Fibroblast of skin of right quadriceps (primary cell): Measurements from ENCODE around the gene ALDOA.

Source experiments
- DNase-seq: peaks from one replicate; pipeline ENCODE4 v3.0.0-alpha.2; 2013

The ALDOA gene

DNA sequence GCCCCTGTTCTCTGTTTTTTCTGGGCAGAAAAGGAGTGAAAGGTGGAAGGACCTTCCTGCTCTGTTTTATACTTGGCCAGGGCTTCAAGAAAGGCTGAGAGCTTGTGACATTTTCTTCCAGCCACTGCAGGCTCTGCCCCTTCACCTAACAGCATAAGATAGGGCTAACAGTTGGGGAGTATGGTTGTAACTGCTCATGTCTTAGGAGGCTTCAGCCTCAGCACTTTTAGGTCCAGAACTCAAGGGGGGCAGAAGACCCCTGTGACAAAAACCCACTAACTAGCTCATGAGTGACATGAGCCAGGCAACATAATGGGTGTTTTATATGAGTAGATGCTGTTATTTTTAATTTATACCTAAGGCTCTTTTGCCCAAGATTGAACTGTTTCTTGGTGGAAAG, 4.9 kb downstream of the ALDOA start:
- no peak for DNase-seq

DNA sequence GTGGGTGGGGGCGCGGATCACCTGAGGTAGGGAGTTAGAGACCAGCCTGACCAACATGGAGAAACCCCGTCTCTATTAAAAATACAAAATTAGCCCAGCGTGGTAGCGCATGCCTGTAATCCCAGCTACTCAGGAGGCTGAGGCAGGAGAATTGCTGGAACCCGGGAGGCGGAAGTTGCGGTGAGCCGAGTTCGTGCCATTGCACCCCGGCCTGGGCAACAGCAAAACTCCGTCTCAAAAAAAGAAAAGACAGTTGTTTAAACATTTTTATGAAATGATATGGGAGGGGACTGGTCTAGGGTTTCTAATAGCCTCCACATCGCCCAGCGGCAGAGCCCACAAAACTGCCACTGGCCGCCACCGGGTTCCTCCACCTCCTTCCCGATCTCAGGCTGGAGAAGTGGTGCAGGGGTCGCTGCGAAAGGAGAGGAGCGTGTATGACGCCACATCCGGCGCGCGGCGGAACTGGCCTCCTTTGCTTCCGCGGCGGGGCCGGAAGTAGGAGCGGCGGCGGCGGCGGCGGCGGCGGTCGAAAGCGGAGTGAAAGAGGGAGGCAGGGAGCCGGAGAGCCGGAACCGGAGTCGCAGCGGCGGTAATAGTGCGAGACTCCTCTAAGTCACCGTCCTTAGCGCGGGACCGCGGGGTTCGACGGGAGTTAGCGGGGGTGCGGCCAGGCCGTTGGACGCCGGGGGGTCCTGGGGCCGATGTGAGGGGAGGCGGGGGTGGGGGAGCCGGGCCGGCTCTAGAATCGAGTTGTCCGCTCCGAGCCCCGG, 10.1 kb downstream of the ALDOA start, which contains the start of gene PPP4C:
TSS of gene PPP4C (plus strand) at position 492 of the 773 bp plus-strand sequence. CDS start 384 bp downstream, outside the sequence.
- DNase-seq = peak; percentile 86

DNA sequence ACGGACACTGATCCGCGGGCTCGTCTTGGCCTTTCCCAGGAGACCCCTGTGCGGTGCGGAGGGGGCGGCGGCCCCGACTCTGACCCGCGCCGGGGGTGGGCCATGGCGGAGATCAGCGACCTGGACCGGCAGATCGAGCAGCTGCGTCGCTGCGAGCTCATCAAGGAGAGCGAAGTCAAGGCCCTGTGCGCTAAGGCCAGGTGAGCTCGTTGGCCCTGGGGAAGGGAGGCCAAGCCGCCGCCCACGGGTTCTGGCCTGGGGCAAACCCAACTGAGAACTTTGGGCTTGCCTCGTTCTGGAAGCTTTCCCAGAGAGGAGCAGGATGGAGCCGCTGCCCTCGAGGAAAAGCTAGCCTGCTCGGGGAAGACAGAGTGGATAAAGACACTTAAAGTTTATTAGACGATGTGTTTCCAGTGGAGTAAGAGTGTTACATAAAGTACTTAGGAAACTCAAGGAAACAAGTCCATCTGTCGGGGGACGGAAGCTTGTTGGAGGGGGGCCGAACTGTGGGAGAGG, 10.8 kb downstream of the ALDOA start:
- DNase-seq = no peak

DNA sequence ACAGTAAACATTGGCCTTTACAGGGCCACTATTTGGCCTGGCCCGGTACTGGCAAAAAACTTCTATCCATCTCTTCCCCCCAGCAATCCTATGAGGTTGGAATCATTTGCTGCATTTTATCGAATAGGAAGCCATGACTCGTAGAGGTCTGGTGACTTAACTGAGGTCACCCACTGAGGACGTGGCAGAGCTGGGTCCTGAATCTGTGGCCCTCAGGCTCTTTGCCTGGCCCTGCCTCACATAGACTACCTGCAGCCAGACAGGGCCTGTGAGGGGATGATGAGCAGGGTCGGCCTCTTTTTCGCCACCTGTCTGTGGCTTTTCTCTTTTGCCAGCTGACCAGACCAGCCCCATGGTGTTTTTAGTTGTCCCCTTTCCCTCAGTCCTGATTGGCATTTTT, 12.1 kb downstream of the ALDOA start:
- DNase-seq = no peak

DNA sequence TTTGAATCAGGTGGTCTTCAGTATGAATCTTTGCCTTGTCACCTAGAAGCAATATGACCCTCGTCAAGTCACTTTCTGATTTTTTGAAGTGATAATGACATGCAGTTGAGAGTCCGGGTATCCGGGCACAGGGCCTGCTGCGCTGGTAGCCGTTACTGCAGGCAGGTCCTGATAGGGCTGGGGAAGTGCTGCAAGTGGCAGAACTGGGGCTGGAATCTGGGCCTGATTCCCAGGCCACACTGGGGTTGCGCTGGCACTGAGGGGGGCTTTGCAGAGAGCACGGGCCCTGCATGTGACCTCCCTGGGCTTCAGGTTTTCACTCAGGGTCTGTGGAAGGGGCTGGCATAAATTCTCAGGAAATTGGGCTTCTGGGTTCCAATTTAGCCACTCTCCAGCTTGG, 13.2 kb downstream of the ALDOA start:
- DNase-seq = no peak

DNA sequence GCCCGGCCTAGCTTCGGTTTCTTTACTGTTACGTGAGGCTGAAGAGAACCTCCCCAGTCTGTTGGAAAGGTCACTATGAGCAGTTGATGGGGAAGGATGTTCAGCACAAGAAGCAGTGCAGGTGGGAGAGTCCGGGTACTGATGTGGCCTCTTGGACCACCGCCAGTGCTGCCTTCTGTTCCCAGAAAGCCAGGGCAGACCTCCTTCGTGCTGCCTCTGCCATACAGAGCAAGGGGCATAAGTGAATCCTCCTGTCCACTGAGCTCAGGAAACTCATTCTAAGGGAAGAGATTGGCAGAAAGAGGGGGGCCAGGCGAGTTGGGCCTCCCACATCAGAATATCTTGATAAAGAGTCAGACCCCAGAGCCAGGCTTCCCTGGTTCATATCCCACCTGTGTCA, 13.9 kb downstream of the ALDOA start:
- DNase-seq = no peak

DNA sequence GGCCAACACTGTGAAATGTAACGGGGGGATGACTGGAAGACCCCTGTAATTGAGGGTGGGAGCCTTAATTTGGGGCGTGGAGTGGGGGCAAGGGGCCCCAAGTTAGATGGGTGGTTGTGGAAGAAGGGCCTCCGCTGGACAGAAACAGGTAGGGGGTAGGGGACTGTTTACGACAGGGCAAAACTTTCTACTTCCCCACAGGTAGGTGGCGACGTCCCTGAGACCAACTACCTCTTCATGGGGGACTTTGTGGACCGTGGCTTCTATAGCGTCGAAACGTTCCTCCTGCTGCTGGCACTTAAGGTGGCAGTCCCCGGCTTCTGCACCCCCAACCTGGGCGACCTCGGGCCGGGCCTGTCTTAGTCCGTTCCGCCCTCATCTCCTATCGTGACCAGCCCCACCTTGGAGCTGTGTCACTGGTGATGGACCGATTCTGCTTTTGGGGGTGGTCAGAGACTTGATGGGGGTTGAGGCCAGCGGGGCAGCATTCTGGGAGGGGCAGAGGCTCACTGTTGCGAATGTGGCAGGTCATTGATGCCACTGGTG, 17.1 kb downstream of the ALDOA start:
- DNase-seq = no peak

DNA sequence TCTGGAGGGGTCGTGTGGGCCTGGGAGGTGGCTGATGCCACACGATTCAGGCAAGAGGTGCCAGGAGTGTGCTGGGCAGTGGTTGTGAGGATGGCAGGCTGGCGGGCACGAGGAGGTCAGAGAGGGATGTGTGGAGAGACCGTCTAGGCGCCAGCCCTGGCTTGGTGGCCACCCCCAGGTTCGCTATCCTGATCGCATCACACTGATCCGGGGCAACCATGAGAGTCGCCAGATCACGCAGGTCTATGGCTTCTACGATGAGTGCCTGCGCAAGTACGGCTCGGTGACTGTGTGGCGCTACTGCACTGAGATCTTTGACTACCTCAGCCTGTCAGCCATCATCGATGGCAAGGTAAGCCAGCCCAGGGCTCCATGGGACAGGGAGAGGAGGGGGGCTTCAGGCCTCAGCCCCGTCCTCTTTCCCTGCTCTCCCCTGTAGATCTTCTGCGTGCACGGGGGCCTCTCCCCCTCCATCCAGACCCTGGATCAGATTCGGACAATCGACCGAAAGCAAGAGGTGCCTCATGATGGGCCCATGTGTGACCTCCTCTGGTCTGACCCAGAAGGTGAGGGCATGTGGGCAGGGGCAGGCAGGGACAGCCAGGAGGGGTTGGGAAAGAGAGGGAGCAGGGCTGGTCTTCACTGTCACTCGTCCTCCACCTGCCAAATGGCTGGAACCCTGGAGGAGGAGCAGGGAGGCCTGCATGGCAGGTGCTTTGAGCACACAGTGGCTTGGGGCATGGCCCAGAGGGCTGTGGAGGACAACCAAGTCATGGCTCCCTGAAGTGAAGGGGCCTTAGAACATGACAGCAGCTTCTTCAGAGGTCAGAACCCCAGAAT, 17.9 kb downstream of the ALDOA start:
- no peak for DNase-seq

DNA sequence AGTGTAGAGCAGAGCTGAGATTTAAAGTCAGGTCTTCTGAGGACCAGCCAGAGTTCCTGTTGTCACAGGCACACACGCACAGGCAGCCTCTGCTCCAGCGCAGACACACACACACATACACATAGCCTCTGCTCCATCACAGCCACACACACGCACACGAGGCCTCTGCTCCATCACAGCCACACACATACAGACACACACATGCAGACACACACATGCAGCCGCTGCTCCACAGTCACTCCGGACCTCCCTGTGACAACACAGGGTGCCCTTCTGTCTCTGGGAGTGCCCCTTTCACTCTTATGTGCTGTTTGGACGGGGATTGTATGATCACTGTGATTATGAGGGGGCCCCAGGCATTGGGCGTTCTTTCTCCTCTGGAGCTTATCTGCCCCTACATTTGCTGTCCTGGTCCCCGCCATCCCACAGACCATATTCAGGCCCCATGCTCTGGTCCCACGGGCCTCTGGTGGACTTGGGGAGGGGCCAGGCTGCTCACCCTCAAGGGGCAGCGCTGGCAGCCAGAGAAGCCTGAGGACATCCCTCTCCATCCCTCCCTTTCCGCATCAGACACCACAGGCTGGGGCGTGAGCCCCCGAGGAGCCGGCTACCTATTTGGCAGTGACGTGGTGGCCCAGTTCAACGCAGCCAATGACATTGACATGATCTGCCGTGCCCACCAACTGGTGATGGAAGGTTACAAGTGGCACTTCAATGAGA, 18.7 kb downstream of the ALDOA start:
- DNase-seq = no peak

DNA sequence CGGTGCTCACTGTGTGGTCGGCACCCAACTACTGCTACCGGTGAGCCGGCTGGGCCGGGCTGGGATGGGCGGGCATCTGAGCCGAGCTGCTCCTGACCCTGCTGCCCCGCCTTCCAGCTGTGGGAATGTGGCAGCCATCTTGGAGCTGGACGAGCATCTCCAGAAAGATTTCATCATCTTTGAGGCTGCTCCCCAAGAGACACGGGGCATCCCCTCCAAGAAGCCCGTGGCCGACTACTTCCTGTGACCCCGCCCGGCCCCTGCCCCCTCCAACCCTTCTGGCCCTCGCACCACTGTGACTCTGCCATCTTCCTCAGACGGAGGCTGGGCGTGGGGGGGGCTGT, 19.2 kb downstream of the ALDOA start:
- DNase-seq = no peak

DNA sequence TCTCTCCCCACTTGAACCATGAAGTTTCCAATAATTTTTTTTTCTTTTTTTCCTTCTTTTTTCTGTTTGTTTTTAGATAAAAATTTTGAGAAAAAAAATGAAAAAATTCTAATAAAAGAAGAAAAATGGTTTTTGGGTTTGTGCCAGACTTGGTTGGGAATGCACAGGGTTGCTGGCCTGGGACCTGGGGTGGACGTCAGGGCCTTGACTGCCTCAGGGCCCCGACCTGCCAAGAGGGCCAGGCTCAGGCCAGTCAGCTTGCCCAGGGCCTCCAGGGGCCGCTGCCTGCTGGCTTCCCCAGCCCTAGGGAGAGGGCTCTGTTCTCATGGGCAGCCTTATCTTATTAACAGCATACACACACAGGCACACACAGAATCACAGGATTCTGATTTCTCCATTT, 19.7 kb downstream of the ALDOA start:
- no peak for DNase-seq

DNA sequence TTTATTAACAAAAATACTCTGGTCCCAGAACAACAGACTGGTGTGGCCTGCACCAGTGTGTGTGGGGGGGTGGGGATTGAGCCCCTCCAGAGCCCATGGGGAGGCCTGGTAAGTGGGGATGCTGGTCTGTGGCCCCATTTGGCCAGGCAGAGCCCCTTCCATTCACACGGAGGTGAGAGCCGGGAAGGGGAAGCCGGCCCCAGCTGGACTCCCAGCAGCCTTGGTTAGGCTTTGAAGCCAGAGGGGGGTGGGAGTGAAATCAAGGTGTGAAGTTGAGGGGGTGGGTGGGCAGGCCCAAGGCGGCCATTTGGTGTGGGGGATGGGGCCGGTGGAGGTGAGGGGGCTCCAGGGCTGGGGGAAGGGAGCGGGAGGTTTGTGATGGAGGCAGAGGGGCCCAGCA, 20.3 kb downstream of the ALDOA start:
- DNase-seq = no peak

DNA sequence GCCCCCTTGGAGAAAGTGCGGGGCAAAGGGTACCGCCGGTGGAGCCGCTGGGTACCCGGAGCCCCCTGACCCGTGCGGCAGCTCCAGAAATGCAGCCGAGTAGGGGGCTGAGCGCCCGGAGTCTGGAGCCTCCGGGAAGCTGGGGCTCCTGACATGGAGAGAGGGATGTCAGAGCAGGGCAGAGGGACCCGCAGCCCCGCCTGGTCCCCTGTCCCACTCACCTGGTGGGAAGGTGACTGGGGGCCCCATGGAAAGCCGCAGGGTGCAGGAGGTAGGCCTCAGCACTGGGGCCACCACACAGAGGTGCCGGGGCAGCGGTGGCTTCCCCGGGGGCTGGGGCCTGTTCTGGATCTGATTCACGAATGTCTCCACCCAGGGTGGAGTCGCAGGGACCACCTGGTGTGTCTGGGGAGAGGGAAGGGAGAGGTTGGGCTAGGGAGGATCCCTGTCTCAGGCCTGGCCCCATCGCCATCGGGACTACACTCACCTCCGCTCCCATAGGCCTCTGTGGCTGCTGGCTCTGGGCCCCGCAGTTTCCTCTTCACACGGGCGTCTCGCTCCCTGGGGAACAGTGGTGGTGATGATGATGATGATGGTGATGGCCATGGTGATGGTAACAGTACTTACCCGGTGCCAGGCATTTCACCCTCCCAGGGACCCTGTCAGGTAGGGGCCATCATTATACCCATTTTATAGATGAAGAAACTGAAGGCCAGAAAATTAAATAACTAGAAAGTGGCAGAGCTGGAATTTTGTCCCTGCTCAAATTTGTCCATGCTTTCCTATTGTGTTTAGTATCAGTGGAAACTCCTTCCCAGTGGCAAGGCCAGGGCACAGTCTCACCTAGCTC, 21.0 kb downstream of the ALDOA start:
- DNase-seq = no peak

DNA sequence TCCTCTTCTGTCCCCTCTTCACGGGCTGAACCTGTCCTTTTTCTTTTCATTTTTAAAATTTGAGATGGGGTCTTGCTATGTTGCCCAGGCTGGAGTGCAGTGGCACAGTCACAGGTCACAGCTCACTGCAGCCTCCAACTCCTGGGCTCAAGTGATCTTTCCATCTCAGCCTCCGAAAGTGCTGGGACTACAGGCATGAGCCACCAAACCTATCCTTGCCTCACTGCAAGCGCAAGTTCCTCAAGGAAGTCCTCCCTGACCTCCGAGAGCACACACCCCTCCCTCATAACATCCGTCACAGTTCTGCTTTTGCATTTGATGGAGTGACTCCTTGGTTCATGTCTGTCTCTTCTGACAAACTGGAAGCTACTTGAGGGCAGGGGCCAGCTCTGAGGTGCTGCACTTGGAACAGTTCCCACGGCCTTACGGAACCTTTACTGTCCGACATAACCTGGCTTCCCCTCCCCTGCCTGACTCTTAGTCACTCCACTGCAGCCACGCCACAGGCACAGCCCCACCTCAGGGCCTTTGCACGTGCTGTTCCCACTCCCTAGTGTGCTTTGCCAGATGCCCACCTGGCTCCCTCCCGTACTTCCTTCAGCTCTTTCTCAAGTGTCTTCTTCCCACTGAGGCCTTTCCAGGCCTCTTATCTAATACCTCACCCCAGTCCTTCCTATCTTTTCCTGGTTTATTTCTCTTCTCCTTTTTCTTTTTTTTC, 21.8 kb downstream of the ALDOA start:
- DNase-seq = no peak

DNA sequence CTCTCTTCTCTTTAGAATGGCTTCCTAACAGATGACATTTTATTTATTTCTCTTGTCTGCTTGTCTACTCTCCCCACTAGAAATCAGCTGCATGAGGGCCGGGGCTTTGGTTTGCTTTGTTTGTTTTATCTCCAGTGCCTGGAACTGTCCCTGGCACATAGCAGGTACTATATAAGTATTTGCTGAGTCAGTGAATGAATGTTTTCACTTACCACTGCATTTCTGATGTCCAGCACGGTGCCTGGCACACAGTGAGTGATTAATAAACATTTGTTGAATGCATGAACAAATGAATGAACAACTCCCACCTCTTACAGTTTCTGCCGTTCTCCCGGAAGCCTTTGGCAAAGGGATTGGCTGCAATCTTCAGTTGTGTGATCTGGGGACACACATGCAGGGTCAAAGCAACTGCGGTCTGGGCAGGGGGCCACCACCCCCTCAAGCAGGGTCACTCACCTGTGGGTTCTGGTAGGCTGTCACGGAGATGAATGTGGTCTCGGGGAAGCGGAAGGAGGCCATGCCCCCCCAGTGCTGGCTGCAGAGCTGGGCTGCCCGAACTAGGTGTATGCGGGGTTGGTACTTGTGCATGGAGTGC, 22.8 kb downstream of the ALDOA start:
- no peak for DNase-seq

DNA sequence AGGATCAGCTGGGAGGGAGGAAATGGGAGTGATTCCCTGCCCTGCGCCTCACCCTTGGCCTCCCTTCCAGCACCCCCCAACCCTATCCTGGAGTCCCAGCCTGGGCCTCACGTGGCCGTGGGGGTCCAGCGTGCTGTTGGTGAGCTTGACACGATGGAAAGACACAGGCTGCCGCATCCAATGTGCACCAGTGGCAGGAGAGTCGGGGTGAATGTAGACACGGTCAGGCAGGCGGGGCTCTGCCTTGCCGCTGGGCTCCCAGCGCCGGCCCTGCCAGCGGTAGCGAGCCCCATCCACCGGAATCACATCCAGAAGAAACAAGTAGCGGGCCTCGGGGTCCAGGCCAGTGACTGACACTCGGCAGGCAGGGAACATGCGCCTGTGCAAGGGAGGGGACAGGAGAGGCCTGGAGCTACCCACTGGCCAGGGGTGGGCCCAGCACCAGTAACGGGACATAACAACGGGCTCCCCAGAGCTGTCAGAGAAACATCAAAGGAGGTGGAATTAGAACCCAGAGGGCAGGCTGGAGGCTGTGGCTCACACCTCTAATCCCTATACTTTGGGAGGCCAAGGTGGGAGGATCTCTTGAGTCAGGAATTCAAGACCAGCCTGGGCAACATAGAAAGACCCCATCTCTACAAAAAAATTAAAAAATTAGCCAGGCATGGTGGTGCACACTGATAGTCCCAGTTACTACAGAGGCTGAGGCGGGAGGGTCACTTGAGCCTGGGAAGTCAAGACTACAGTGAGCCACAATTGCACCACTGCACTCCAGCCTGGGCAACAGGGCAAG, 23.5 kb downstream of the ALDOA start:
- DNase-seq = no peak

DNA sequence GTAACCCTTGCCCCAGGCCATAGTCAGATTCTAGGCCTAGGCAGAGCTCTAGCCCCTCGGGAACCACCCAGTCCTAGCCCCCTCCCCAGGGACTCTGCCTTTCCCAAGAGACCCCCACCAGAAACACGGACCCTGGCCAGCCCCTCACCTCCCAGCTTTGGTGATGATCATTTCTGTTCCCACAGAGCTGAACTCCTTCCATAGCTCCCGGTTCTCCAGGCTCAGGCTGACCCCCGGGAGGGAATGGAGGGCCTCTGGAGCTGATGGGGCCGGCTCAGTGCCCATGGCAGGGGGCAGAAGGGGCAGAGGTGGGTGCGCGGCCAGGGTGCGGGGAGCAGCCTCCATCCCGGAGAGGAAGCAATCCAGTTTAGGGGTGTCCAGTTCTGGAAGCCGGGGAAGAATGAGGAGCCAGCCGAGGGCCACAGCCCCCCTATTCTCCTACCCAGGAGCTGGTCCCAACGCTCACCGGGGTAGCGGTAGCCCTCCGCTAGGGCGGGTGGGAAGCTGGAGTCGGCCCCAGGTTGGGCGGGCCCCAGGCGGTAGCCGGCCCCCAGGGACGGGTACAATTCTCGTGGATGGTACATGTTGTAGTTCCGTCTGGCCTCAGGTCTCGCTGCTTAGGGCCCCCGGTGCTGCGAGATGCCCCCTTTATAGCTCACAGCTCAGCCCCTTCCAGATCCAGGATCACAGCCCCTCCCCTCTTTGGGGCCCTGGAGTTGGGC, 25.2 kb downstream of the ALDOA start:
- no peak for DNase-seq

DNA sequence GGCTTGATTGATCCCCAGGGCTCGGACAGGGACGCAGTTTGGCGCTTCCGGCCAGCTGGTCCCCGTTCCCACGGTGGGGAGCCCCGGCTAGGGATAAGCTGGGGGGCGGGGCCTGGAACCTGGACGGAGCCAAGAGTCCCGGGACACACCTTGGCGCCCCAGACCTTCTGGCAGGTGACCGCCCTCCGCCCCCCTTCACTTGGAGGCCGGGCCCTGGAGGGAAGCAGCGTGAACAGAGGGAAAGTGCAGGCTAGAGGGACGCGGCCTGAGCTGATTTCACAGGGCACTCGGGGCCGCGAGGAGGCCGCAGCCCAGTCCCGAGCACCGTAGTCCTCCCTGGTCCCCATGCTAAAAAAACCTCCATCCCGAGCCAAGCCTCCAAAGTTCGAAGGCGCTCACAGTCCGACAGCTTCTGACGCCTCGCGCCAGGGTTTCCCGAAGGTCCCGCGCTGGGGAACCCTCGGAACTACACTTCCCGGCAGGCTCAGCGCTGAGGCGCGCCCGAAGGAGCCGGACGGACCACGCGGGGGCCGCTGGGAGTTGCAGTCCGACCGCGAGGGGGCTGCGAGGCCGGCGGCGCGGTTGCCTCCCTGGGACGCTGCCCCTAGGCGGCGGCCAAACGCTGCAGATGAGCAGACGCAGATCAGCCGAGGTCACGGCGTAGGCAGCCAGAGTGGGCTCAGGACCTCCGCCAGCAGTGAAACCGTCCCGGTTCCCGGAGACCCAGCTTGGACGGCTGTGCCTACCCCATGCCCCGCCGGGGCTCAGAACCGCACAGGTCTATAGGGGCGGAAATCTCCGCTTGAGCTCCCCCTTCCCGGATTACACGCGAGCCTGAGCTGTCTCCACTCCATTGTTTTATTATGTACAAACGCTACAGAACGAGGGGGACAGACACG, 26.2 kb downstream of the ALDOA start, which contains the start of gene TBX6:
TSS of gene TBX6 (minus strand) at position 451 of the 899 bp plus-strand sequence. CDS start 731 bp downstream, outside the sequence.
- DNase-seq = peak; percentile 89
